Measurements from ENCODE around the gene FOXF1.

- peak; percentile 84 for TF ChIP-seq EZH2 (IDR thresholded peaks at IDR 0.05; ENCODE audit: insufficient read depth, poor library complexity, severe bottlenecking)
- TF ChIP-seq EZH2phosphoT487 (IDR thresholded peaks at IDR 0.05; ENCODE audit: insufficient read depth, low read depth): no peak
These were observed 10.2 kb upstream of the FOXF1 start for GRCh38 chr16:86499889-86500707.
